ENCODE data around the gene TSC2.

- no peak for TF ChIP-seq CTCF (conservative IDR thresholded peaks at IDR 0.05 in 1 of 2, IDR thresholded peaks at IDR 0.05 in 1 of 2; ENCODE audit: low read depth in 1 of 2, low read length in 2 of 2)
- TF ChIP-seq EZH2 (IDR thresholded peaks at IDR 0.05; ENCODE audit: low read length, missing control alignments), result no peak
Measured at GRCh38 chr16:2003231-2003826, 44.5 kb upstream of the TSC2 start.
